OCI-LY1 (cell line): ENCODE data around the gene FAM83D.

Source experiments
- H2AFZ ChIP-seq: fragments of 200-600 bp; sonication (generic), shearing (Covaris generic); 2 replicates; pipeline ENCODE4 v1.6.0; 2014; ENCODE audit warnings: antibody characterized with exemption, mild to moderate bottlenecking, low read length
- H3F3A ChIP-seq: fragments of 200-600 bp; sonication (generic), shearing (Covaris generic); 2 replicates; pipeline ENCODE4 v1.6.0; 2014; ENCODE audit warnings: mild to moderate bottlenecking, antibody characterized with exemption, low read length, moderate library complexity; ENCODE audit not compliant: insufficient read depth
- H3K27ac ChIP-seq: fragments of 200-600 bp; sonication (generic); 2 replicates; pipeline ENCODE4 v1.5.1; 2014; ENCODE audit warnings: low read length, mixed run types, mild to moderate bottlenecking, low read depth; ENCODE audit not compliant: poor library complexity, severe bottlenecking
- H3K27me3 ChIP-seq: fragments of 200-600 bp; sonication (generic); 2 replicates; pipeline ENCODE4 v1.6.0; 2014; ENCODE audit warnings: antibody characterized with exemption, mild to moderate bottlenecking, low read length, moderate library complexity; ENCODE audit not compliant: insufficient read depth
- H3K36me3 ChIP-seq: fragments of 200-600 bp; sonication (generic); 2 replicates; pipeline ENCODE4 v1.6.1; 2014; ENCODE audit warnings: mild to moderate bottlenecking, antibody characterized with exemption, low read length, moderate library complexity, mixed read lengths; ENCODE audit not compliant: insufficient read depth
- H3K4me1 ChIP-seq: fragments of 200-600 bp; sonication (generic); 2 replicates; pipeline ENCODE4 v1.5.1; 2014; ENCODE audit warnings: mild to moderate bottlenecking, low read length, moderate library complexity; ENCODE audit not compliant: insufficient read depth, severe bottlenecking
- H3K4me2 ChIP-seq: fragments of 200-600 bp; sonication (generic), shearing (Covaris generic); 2 replicates; pipeline ENCODE4 v1.6.1; 2014; ENCODE audit warnings: low read length
- H3K4me3 ChIP-seq: fragments of 200-600 bp; sonication (generic); 2 replicates; pipeline ENCODE4 v1.5.1; 2014; ENCODE audit warnings: low read length, low read depth, mild to moderate bottlenecking, mixed read lengths; ENCODE audit not compliant: poor library complexity, severe bottlenecking
- H3K79me2 ChIP-seq: fragments of 200-600 bp; shearing (Covaris generic); 2 replicates; pipeline ENCODE4 v1.6.1; 2016; ENCODE audit warnings: mixed run types, low read length, mixed read lengths; ENCODE audit not compliant: insufficient read depth
- H3K9ac ChIP-seq: fragments of 200-600 bp; sonication (generic), shearing (Covaris generic); 2 replicates; pipeline ENCODE4 v1.6.1; 2014; ENCODE audit warnings: mild to moderate bottlenecking, low read length, mixed read lengths
- H3K9me2 ChIP-seq: fragments of 200-600 bp; sonication (generic), shearing (Covaris generic); 2 replicates; pipeline ENCODE4 v1.6.1; 2014; ENCODE audit warnings: low read depth, mild to moderate bottlenecking, low read length, mixed read lengths
- H3K9me3 ChIP-seq: fragments of 200-600 bp; shearing (Covaris generic); 2 replicates; pipeline ENCODE4 v1.6.1; 2014; ENCODE audit warnings: low read length, mixed read lengths
- H4K20me1 ChIP-seq: fragments of 200-600 bp; sonication (generic), shearing (Covaris generic); 2 replicates; pipeline ENCODE4 v1.6.0; 2016; ENCODE audit warnings: mild to moderate bottlenecking, low read length; ENCODE audit not compliant: insufficient read depth
- CTCF ChIP-seq: fragments of 200-600 bp; sonication (generic), shearing (Covaris generic); IDR thresholded peaks from 2 replicates; pipeline ENCODE4 v1.5.1; 2017; ENCODE audit warnings: mild to moderate bottlenecking, antibody characterized with exemption, low read length, moderate library complexity, mixed read lengths
- EZH2 ChIP-seq: fragments of 200-600 bp; sonication (generic), shearing (Covaris generic); IDR thresholded peaks from 2 replicates; pipeline ENCODE4 v1.8.0; 2017; ENCODE audit warnings: borderline replicate concordance, mixed run types, mild to moderate bottlenecking, antibody characterized with exemption, low read length, moderate library complexity, mixed read lengths

FAM83D gene

GRCh38 chr20:38979842-38980241 is 53.6 kb downstream of the FAM83D start:
- Histone ChIP-seq H3K4me1 (no peaks in the 10 kb centered on the region), H3F3A (no peaks in the 10 kb centered on the region), H4K20me1 (no peaks in the 10 kb centered on the region), H3K9me2 (no peaks in the 10 kb centered on the region), H3K9ac (no peak overlapping the region), H3K36me3 (peaks cover 18% of the 10 kb centered on the region; the same call in 1 of the 2 replicates), H3K79me2 (0 out of 2 replicates have a peak, but pooled peaks cover 3% of the 10 kb centered on the region), H2AFZ (no peak overlapping the region), H3K27me3 (no peaks in the 10 kb centered on the region), H3K4me3 (no peak overlapping the region), H3K9me3 (no peaks in the 10 kb centered on the region), H3K4me2 (no peak overlapping the region), H3K27ac (no peak overlapping the region)
- no peak for TF ChIP-seq CTCF
- TF ChIP-seq EZH2 = no peak

GRCh38 chr20:38982291-38982690 is 56.1 kb downstream of the FAM83D start:
- no peaks in the 10 kb centered on the region for H3F3A ChIP-seq
- no peak overlapping the region for H3K9ac ChIP-seq
- no peaks in the 10 kb centered on the region for H3K9me3 ChIP-seq
- no peak for TF ChIP-seq CTCF
- no peak for TF ChIP-seq EZH2
- H3K4me1 ChIP-seq = peaks cover 9% of the 10 kb centered on the region
- H3K36me3 ChIP-seq = peaks cover 15% of the 10 kb centered on the region; the same call in 1 of the 2 replicates
- no peaks in the 10 kb centered on the region for H3K27me3 ChIP-seq
- no peak overlapping the region for H2AFZ ChIP-seq
- H3K4me2 ChIP-seq = no peak overlapping the region
- 0 out of 2 replicates have a peak, but pooled peaks cover 3% of the 10 kb centered on the region for H3K79me2 ChIP-seq
- H3K27ac ChIP-seq = no peak overlapping the region
- H3K9me2 ChIP-seq = no peaks in the 10 kb centered on the region
- no peak overlapping the region for H3K4me3 ChIP-seq
- H4K20me1 ChIP-seq = no peaks in the 10 kb centered on the region

GRCh38 chr20:38985060-38985459 is 58.8 kb downstream of the FAM83D start:
- Histone ChIP-seq H3K27me3 (no peaks in the 10 kb centered on the region), H3K9me2 (no peaks in the 10 kb centered on the region), H3K4me3 (no peak overlapping the region), H3K4me1 (peaks cover 13% of the 10 kb centered on the region), H3K36me3 (peaks cover 29% of the 10 kb centered on the region), H3F3A (no peaks in the 10 kb centered on the region), H3K4me2 (no peak overlapping the region), H3K9ac (no peak overlapping the region), H4K20me1 (no peaks in the 10 kb centered on the region), H3K79me2 (no peaks in the 10 kb centered on the region), H3K27ac (no peak overlapping the region), H3K9me3 (peaks cover 2% of the 10 kb centered on the region; the same call in 1 of the 2 replicates), H2AFZ (no peak overlapping the region)
- TF ChIP-seq EZH2 = no peak
- no peak for TF ChIP-seq CTCF
